NT2/D1 (cell line): ENCODE results near the gene LRRC75A.
A peak's percentile ranks its signal among the peaks of the same experiment; 100 is the strongest.

Experiments used
- DNase-seq: peaks from one replicate; pipeline ENCODE4 v3.0.0-alpha.2; 2011; ENCODE audit warnings: low read depth, low spot score
- H3K27me3 ChIP-seq: 2 replicates; pipeline ENCODE4 v1.6.0; 2011; ENCODE audit warnings: mild to moderate bottlenecking; ENCODE audit not compliant: insufficient read length, insufficient read depth
- H3K36me3 ChIP-seq: 2 replicates; pipeline ENCODE4 v1.6.1; 2011; ENCODE audit warnings: mild to moderate bottlenecking, low read length, mixed read lengths; ENCODE audit not compliant: insufficient read depth, insufficient read length
- H3K4me1 ChIP-seq: 2 replicates; pipeline ENCODE4 v1.5.1; 2011; ENCODE audit not compliant: insufficient read depth, insufficient read length
- H3K4me3 ChIP-seq: 2 replicates; pipeline ENCODE4 v1.5.1; 2011; ENCODE audit warnings: low read depth; ENCODE audit not compliant: insufficient read length
- H3K9ac ChIP-seq: 2 replicates; pipeline ENCODE4 v1.6.0; 2011; ENCODE audit warnings: low read depth; ENCODE audit not compliant: insufficient read length
- H3K9me3 ChIP-seq: 2 replicates; pipeline ENCODE4 v1.5.1; 2011; ENCODE audit warnings: mild to moderate bottlenecking, low read length; ENCODE audit not compliant: insufficient read depth
- SUZ12 ChIP-seq: IDR thresholded peaks from 2 replicates; pipeline ENCODE4 v1.6.1; 2011; ENCODE audit not compliant: insufficient read length, insufficient read depth; ENCODE audit errors: extremely low read depth
- YY1 ChIP-seq: IDR thresholded peaks from 2 replicates; pipeline ENCODE4 v1.6.1; 2011; ENCODE audit not compliant: insufficient read length, insufficient read depth
- ZNF274 ChIP-seq: IDR thresholded peaks from 2 replicates; pipeline ENCODE4 v1.6.1; 2011; ENCODE audit warnings: mild to moderate bottlenecking, low read depth, low read length

The LRRC75A gene

GRCh38 chr17:16419074-16419928 lies 72.7 kb downstream of the LRRC75A start:
- no peak for DNase-seq
- Histone ChIP-seq H3K9me3 (no peaks in the 10 kb centered on the region), H3K36me3 (no peaks in the 10 kb centered on the region), H3K9ac (no peak overlapping the region), H3K27me3 (no peaks in the 10 kb centered on the region), H3K4me1 (peaks cover 10% of the 10 kb centered on the region), H3K4me3 (no peak overlapping the region)
- TF ChIP-seq YY1 = no peak
- no peak for TF ChIP-seq ZNF274
- TF ChIP-seq SUZ12 = no peak

GRCh38 chr17:16418685-16419068 lies 73.3 kb downstream of the LRRC75A start:
- Histone ChIP-seq H3K4me3 (no peak overlapping the region), H3K4me1 (peaks cover 10% of the 10 kb centered on the region), H3K9me3 (no peaks in the 10 kb centered on the region), H3K27me3 (no peaks in the 10 kb centered on the region), H3K9ac (no peak overlapping the region), H3K36me3 (no peaks in the 10 kb centered on the region)
- TF ChIP-seq SUZ12 (no peak), ZNF274 (no peak), YY1 (no peak)
- DNase-seq = no peak

DNA sequence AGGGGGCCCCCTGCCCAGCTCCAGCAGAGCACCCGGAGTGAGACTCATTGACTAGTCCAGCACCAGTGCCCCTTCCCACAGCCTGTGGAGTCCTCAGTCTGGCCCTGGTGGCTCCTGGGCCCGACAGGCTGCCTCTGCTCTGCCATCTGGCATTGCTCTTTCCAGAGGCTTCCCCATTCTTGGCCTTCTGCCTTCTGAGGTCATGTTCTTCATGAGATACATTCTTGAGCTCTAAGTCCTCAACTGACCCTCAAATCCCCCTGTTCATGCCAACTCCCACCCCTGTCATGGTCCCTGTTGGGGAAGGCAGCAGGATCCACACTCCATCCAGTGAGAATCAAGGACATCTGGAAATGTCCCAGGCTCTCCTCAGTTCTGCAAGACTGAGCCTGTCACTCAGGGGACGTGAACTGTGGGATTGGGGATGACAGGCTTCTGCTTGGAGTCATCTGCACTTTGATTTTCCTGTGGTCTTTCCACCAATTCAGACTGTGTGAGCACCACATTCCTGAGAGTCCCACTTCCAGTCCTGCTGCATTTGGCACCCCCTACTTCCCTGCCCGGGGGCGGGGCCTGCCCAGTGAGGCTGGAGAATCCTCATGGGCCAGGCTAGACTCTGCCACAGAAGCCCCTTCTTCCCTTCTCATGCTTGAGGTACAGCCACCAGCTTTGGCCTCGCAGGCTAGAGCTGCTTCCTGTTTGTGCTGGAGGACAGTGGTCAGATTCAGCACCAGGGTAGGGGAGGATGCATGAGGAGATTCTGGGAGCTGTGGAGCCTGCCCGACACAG lies 73.9 kb downstream of the LRRC75A start:
- peaks cover 8% of the 10 kb centered on the region for H3K4me1 ChIP-seq
- H3K9ac ChIP-seq = no peak overlapping the region
- DNase-seq = no peak
- no peaks in the 10 kb centered on the region for H3K36me3 ChIP-seq
- H3K4me3 ChIP-seq = no peak overlapping the region
- TF ChIP-seq YY1 (no peak), ZNF274 (no peak), SUZ12 (no peak)
- no peaks in the 10 kb centered on the region for H3K9me3 ChIP-seq
- no peaks in the 10 kb centered on the region for H3K27me3 ChIP-seq

GRCh38 chr17:16417399-16417798 lies 74.6 kb downstream of the LRRC75A start:
- Histone ChIP-seq H3K27me3 (no peaks in the 10 kb centered on the region), H3K4me1 (peaks cover 8% of the 10 kb centered on the region), H3K4me3 (no peak overlapping the region), H3K9me3 (no peaks in the 10 kb centered on the region), H3K9ac (no peak overlapping the region), H3K36me3 (no peaks in the 10 kb centered on the region)
- TF ChIP-seq ZNF274 (no peak), YY1 (no peak), SUZ12 (no peak)
- DNase-seq = no peak

GRCh38 chr17:16415031-16415924 lies 76.7 kb downstream of the LRRC75A start, which contains the start of gene TRPV2:
Gene TRPV2 (plus strand): TSS chr17:16415571. CDS start chr17:16417669, 2,098 bp downstream.
- no peak for TF ChIP-seq SUZ12
- TF ChIP-seq ZNF274 = no peak
- no peak for TF ChIP-seq YY1
- H3K4me1 ChIP-seq = peaks cover 8% of the 10 kb centered on the region
- H3K9ac ChIP-seq = peak within 1 kb of the TSS; percentile 50
- H3K9me3 ChIP-seq = no peaks in the 10 kb centered on the region
- no peaks in the 10 kb centered on the region for H3K36me3 ChIP-seq
- no peak within 1 kb of the TSS for H3K4me3 ChIP-seq
- DNase-seq = no peak
- no peaks in the 10 kb centered on the region for H3K27me3 ChIP-seq

GRCh38 chr17:16407911-16408588 lies 83.9 kb downstream of the LRRC75A start:
- no peak overlapping the region for H3K9ac ChIP-seq
- no peak for DNase-seq
- H3K4me1 ChIP-seq = no peaks in the 10 kb centered on the region
- H3K27me3 ChIP-seq = no peaks in the 10 kb centered on the region
- TF ChIP-seq SUZ12 (no peak), ZNF274 (no peak), YY1 (no peak)
- H3K9me3 ChIP-seq = no peaks in the 10 kb centered on the region
- no peak overlapping the region for H3K4me3 ChIP-seq
- no peaks in the 10 kb centered on the region for H3K36me3 ChIP-seq
